ENCODE results near the gene PDE4B. TPM values are rescaled to one million over a fixed set of nuclear protein-coding genes. Genes with fewer than 3 reads are reported as not detected.

PDE4B gene
- total and polyA plus RNA-seq, 2 of the 13 experiments (the other 11 are each of a cell fraction or from before 2014, with no cell fraction given): not detected

DNA sequence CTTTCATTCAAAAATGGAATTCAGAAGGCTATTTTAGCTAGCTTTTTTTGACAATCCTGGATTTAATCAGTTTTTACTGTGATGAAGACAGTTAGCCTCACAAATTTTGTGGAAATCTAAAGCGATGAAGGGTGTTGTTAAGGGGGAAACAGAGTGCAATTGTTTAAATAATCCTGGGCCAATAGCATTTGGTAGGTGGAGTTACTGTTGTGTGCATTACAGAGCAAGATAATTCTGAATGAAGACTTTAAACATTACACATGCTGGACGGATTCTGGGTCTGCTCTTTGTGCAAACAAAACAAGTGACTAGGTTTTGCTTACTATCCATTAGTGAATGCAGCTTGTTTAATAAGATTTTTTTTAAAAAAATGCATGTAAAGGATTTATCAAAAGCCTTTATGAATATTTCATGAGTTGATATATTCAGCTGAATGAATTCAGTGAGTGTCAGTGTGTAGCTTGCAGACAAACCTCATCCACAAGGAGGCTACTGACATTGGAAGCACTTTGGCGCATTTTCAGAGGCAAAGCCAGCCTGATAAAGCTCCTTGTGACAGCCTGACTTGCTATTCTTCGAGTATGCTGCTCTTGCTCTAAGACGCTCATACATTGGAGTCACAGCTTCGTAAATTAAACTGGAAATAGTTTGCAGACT, 199.6 kb downstream of the PDE4B start (continued):
- TF ChIP-seq, protein P1, sequence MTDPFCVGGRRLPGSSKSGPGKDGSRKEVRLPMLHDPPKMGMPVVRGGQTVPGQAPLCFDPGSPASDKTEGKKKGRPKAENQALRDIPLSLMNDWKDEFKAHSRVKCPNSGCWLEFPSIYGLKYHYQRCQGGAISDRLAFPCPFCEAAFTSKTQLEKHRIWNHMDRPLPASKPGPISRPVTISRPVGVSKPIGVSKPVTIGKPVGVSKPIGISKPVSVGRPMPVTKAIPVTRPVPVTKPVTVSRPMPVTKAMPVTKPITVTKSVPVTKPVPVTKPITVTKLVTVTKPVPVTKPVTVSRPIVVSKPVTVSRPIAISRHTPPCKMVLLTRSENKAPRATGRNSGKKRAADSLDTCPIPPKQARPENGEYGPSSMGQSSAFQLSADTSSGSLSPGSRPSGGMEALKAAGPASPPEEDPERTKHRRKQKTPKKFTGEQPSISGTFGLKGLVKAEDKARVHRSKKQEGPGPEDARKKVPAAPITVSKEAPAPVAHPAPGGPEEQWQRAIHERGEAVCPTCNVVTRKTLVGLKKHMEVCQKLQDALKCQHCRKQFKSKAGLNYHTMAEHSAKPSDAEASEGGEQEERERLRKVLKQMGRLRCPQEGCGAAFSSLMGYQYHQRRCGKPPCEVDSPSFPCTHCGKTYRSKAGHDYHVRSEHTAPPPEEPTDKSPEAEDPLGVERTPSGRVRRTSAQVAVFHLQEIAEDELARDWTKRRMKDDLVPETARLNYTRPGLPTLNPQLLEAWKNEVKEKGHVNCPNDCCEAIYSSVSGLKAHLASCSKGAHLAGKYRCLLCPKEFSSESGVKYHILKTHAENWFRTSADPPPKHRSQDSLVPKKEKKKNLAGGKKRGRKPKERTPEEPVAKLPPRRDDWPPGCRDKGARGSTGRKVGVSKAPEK (CRISPR knock-in tag; IDR thresholded peaks at IDR 0.05; ENCODE audit: borderline replicate concordance): no peak
- TF ChIP-seq ZNF577 (CRISPR knock-in tag; IDR thresholded peaks at IDR 0.05; ENCODE audit: borderline replicate concordance, low read depth) (no peak), ZFP36L1 (CRISPR knock-in tag; IDR thresholded peaks at IDR 0.05) (no peak), GABPA (IDR thresholded peaks at IDR 0.05; ENCODE audit: low read depth, low read length) (no peak), GABPA (CRISPR knock-in tag; IDR thresholded peaks at IDR 0.05; ENCODE audit: low read depth) (no peak)
- TF ChIP-seq, protein P2, sequence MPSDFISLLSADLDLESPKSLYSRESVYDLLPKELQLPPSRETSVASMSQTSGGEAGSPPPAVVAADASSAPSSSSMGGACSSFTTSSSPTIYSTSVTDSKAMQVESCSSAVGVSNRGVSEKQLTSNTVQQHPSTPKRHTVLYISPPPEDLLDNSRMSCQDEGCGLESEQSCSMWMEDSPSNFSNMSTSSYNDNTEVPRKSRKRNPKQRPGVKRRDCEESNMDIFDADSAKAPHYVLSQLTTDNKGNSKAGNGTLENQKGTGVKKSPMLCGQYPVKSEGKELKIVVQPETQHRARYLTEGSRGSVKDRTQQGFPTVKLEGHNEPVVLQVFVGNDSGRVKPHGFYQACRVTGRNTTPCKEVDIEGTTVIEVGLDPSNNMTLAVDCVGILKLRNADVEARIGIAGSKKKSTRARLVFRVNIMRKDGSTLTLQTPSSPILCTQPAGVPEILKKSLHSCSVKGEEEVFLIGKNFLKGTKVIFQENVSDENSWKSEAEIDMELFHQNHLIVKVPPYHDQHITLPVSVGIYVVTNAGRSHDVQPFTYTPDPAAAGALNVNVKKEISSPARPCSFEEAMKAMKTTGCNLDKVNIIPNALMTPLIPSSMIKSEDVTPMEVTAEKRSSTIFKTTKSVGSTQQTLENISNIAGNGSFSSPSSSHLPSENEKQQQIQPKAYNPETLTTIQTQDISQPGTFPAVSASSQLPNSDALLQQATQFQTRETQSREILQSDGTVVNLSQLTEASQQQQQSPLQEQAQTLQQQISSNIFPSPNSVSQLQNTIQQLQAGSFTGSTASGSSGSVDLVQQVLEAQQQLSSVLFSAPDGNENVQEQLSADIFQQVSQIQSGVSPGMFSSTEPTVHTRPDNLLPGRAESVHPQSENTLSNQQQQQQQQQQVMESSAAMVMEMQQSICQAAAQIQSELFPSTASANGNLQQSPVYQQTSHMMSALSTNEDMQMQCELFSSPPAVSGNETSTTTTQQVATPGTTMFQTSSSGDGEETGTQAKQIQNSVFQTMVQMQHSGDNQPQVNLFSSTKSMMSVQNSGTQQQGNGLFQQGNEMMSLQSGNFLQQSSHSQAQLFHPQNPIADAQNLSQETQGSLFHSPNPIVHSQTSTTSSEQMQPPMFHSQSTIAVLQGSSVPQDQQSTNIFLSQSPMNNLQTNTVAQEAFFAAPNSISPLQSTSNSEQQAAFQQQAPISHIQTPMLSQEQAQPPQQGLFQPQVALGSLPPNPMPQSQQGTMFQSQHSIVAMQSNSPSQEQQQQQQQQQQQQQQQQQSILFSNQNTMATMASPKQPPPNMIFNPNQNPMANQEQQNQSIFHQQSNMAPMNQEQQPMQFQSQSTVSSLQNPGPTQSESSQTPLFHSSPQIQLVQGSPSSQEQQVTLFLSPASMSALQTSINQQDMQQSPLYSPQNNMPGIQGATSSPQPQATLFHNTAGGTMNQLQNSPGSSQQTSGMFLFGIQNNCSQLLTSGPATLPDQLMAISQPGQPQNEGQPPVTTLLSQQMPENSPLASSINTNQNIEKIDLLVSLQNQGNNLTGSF (CRISPR knock-in tag; IDR thresholded peaks at IDR 0.05): no peak
- TF ChIP-seq, protein P3, sequence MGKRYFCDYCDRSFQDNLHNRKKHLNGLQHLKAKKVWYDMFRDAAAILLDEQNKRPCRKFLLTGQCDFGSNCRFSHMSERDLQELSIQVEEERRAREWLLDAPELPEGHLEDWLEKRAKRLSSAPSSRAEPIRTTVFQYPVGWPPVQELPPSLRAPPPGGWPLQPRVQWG (CRISPR knock-in tag; IDR thresholded peaks at IDR 0.05; ENCODE audit: borderline replicate concordance, low read depth): no peak

Data from HepG2 (cell line).